Esophagus squamous epithelium (tissue), 4 donors: Measurements from ENCODE around the gene SERINC5.

Experiments
- POLR2A ChIP-seq, 4 donors: fragments of 450-650 bp; IDR thresholded peaks; one replicate each; pipeline ENCODE4 v1.6.1; 2017; ENCODE audit warnings: antibody characterized with exemption in 4 of 4, mild to moderate bottlenecking in 4 of 4, moderate library complexity in 3 of 4
- TF ChIP-seq, protein P1 (sequence below), 6 experiments: fragments of 450-650 bp in 4 of 6; fragments of 200-600 bp in 2 of 6; sonication (generic) in 2 of 6; IDR thresholded peaks; one replicate each; pipeline ENCODE4 v1.5.1; 2016 to 2019; ENCODE audit warnings: antibody characterized with exemption in 6 of 6, mild to moderate bottlenecking in 4 of 6, moderate library complexity in 4 of 6

DNA sequence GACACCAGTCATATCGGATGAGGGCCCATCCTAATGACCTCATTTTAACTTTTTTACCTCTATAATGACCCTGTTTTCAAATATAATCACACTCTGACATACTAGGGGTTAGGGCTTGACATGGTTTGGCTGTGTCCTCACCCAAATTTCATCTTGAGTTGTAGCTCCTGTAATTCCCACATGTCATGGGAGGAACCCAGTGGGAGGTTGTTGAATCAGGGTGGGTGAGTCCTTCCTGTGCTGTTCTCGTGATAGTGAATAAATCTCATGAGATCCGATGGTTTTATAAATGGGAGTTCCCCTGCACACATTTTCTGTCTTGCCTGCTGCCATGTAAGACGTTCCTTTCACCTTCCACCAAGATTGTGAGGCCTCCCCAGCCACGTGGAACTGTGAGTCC, 148.9 kb downstream of the SERINC5 start:
- TF ChIP-seq, protein P1, sequence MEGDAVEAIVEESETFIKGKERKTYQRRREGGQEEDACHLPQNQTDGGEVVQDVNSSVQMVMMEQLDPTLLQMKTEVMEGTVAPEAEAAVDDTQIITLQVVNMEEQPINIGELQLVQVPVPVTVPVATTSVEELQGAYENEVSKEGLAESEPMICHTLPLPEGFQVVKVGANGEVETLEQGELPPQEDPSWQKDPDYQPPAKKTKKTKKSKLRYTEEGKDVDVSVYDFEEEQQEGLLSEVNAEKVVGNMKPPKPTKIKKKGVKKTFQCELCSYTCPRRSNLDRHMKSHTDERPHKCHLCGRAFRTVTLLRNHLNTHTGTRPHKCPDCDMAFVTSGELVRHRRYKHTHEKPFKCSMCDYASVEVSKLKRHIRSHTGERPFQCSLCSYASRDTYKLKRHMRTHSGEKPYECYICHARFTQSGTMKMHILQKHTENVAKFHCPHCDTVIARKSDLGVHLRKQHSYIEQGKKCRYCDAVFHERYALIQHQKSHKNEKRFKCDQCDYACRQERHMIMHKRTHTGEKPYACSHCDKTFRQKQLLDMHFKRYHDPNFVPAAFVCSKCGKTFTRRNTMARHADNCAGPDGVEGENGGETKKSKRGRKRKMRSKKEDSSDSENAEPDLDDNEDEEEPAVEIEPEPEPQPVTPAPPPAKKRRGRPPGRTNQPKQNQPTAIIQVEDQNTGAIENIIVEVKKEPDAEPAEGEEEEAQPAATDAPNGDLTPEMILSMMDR (IDR thresholded peaks at IDR 0.05): no peak
- no peak for TF ChIP-seq POLR2A (IDR thresholded peaks at IDR 0.05)
